GM12865 (cell line): ENCODE measurements around the gene UMPS.
"Not testable (repeated sequence)": the region's sequence is repeated elsewhere in the genome, so short reads cannot be mapped to it uniquely, and the experiment has no call there.

Experiments used
- DNase-seq: peaks from one replicate; pipeline ENCODE4 v3.0.0; 2010; ENCODE audit warnings: low read depth
- H3K4me3 ChIP-seq: 2 replicates; pipeline ENCODE4 v1.5.1; 2011; ENCODE audit warnings: mild to moderate bottlenecking, low read depth, low read length, control low read depth
- CTCF ChIP-seq: IDR thresholded peaks from 2 replicates; pipeline ENCODE4 v1.5.1; 2011; ENCODE audit warnings: low read length, control low read depth, low read depth, inconsistent platforms; ENCODE audit not compliant: insufficient read depth; ENCODE audit errors: missing control alignments

UMPS gene

GRCh38 chr3:124731760-124732159, 1.5 kb downstream of the UMPS start:
- no peak for TF ChIP-seq CTCF
- no peak for DNase-seq
- no peak overlapping the region for H3K4me3 ChIP-seq

- DNase-seq, result no peak
- no peak for TF ChIP-seq CTCF
- no peak overlapping the region for H3K4me3 ChIP-seq
These were observed 10.8 kb downstream of the UMPS start for GRCh38 chr3:124741027-124741426.

- TF ChIP-seq CTCF, result no peak
- no peak for DNase-seq
- no peak overlapping the region for H3K4me3 ChIP-seq
These were observed 15.5 kb downstream of the UMPS start for GRCh38 chr3:124745756-124746155.

GRCh38 chr3:124747111-124747981, 17.1 kb downstream of the UMPS start:
- DNase-seq, result no peak
- H3K4me3 ChIP-seq, result no peak overlapping the region
- TF ChIP-seq CTCF, result no peak

GRCh38 chr3:124748560-124749198, 18.4 kb downstream of the UMPS start:
- TF ChIP-seq CTCF, result no peak
- no peak overlapping the region for H3K4me3 ChIP-seq
- DNase-seq, result no peak

GRCh38 chr3:124749877-124750276, 19.6 kb downstream of the UMPS start:
- not testable (repeated sequence) for H3K4me3 ChIP-seq, DNase-seq

GRCh38 chr3:124751501-124751900, 21.2 kb downstream of the UMPS start:
- no peak for TF ChIP-seq CTCF
- H3K4me3 ChIP-seq, result no peak overlapping the region
- DNase-seq, result no peak
